Stimulated activated CD4-positive, alpha-beta T cell treated with anti-CD3 and anti-CD28 coated beads, Interleukin-4, amount 100 ng/mL, for 48 hours (primary cell): ENCODE measurements around the gene CTSF.
"Not testable (repeated sequence)": the region's sequence is repeated elsewhere in the genome, so short reads cannot be mapped to it uniquely, and the experiment has no call there.

Source experiments
- DNase-seq, 2 donors: peaks; one replicate each; pipeline ENCODE4 v3.0.0-alpha.2; 2020; ENCODE audit warnings: low read depth in 2 of 2

Gene CTSF

DNA sequence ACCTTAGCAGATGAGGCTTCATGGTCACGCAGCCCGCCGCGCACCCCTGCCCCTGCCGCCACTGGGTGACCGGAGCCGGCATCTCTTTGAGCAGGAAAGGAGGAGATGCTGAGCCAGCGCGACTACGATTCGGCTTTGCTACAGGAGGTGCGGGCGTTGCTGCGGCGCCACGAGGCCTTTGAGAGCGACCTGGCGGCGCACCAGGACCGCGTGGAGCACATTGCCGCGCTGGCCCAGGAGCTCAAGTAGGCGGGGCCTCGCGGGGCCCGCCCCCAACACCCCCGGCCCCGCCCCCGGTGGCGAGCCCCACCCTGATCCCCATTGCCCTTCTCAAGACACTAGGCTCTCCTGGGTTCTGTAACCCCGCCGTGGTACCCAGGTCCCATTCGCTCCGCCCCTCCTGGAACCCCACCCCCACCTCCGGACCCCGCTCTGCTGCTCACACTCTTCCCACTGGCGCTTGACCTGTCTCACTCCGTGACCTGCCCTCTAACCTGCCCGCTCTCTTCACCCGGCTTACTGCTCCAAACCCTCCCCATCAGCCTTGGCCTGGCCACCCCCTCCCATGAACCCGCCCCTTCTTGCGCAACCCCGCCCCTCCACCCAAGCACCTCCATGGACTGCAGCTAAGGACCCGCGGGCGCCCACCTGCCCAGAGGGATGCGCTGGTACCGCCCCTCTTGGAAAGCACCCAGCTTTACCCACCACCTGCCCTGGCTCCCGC is 9.1 kb downstream of the CTSF start:
- DNase-seq: peak in 1 of 2 donors; percentile 24

DNA sequence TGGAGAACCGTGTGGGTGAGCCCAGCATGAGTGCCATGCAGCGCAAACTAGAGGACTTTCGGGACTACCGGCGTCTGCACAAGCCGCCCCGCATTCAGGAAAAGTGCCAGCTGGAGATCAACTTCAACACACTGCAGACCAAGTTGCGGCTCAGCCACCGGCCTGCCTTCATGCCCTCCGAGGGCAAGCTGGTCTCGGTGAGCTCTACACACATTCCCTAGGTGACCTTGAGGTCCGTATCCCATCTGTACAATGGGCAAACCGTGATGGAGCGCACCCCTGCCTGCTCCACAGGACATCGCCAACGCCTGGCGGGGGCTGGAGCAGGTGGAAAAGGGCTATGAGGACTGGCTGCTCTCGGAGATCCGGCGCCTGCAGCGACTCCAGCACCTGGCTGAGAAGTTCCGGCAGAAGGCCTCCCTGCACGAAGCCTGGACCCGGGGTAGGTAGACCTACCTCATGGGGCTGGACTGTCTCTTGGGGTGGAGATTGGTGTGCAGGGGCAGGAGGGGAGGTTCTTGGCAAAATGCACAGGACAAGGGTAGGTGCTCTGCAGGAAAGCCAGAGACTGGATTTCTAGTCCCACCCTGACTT is 10.6 kb downstream of the CTSF start:
- DNase-seq: no peak

- no peak for DNase-seq
Observed at GRCh38 chr11:66556086-66556485, 12.3 kb downstream of the CTSF start.

DNA sequence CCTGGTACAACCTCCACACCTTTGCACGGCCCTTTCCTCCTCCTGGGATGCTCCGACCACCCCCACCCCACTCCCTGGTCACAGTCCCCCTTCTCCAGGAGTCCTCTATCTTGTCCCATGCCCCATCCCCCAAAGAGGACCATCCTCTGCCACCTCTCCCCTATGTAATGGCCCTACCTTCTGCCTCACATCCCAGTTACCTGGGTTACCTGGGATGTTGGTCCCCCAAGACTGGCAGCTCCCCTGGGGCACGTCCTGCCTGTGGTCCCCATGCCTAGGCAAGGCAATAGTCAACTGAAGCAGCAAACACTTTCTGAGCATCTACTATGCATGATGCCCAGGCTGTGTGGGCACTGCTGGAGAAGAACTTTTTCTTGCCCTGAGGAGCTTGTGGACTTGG is 13.0 kb downstream of the CTSF start:
- DNase-seq: no peak

DNA sequence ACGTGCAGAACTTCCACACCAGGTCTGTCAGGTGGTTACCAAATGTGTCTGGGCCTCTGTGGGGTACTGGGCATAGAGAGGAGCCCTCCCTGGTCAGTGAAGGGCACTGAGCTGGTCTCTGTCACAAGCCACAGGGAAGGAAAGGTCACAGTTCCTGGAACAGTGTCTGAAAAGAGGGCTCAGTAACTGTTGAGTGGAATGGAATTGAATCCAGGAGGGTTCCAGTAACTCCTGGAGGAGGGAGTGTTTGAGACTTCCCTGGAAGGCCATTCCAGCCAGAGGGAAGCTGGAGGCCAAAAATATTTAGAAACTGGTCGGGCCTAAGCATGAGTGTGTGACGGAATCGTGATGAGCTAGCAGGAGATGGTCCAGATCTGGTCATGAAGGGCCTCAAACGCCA is 13.8 kb downstream of the CTSF start:
- DNase-seq: no peak

DNA sequence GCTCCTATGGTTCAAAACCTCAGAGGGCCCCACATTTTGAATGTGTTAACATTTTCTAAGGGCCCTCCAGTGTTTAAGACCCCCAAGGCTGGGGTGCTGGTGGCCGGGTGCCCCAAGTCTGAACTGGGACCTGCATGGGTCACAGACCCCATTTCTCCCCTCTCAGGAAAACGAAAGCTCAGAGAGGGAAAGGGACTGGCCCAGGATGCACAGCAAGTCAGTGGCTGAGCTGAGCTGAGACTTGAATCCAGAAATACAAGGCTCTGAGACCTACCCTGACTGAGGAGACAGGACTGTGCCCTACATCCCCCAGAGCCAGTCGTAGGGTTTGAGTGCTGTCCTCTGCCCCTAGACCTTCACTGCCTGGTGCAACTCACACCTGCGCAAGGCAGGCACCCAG is 17.5 kb downstream of the CTSF start:
- DNase-seq: no peak

- DNase-seq: no peak
Observed at GRCh38 chr11:66549696-66550095, 18.7 kb downstream of the CTSF start.

GRCh38 chr11:66548774-66549630 is 19.4 kb downstream of the CTSF start:
- DNase-seq: no peak

DNA sequence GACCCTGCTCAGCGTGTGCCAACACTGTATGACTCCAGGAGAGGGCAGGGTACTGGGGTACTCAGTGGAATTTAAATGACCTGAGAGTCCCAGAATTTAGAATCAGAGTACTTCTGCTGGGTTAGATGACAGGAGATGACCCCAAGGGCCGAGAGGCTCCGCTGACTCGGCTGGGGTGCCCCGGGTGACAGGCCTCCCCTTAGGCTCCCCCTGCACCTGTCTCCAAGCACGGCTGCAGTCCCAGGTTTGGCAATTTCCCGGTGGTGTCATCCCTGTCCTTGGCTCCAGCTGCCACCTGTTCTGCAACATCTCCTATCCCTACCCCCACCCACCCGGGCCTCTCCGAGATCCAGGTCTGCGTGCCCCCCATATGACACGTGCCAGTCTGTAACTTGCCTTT is 20.4 kb downstream of the CTSF start:
- no peak for DNase-seq

DNA sequence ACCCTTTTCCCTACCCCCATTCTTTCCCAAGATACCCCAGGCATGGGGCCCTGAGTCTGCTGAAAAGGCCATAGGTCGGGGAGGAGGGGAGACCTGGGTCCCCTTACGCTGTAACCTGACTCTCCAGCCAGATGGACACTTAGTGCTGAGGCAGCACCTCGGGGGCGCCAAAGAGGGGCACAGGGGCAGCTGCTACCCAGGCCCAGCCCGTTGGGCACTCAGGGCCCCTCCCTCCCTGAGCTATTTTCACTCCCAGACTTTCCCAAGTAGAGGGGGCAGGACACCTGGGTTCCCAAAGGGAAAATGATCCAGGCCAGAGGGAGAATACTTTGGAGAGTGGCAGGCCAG is 20.8 kb downstream of the CTSF start:
- DNase-seq: no peak

- no peak for DNase-seq
Observed at GRCh38 chr11:66546966-66547661, 21.3 kb downstream of the CTSF start.

- DNase-seq: peak; percentile 6 to 16
Observed at GRCh38 chr11:66546368-66546965, 21.9 kb downstream of the CTSF start, which contains the start of gene ACTN3. Gene ACTN3, plus strand, starts transcription at chr11:66546903. Its CDS starts 35 bp downstream, at chr11:66546938.

GRCh38 chr11:66545701-66546367 is 22.6 kb downstream of the CTSF start, which contains the start of gene ZDHHC24:
Gene ZDHHC24, minus strand, starts transcription at chr11:66546048. Its CDS starts 45 bp downstream, at chr11:66546003.
- peak; percentile 86 to 94 for DNase-seq

- not testable (repeated sequence) for DNase-seq
Observed at GRCh38 chr11:66544952-66545351, 23.5 kb downstream of the CTSF start.

- DNase-seq: peak; percentile 18 to 40
Observed at GRCh38 chr11:66543263-66544107, 24.9 kb downstream of the CTSF start.

GRCh38 chr11:66542362-66542761 is 26.0 kb downstream of the CTSF start:
- no peak for DNase-seq

- DNase-seq: no peak
Observed at GRCh38 chr11:66541892-66542291, 26.5 kb downstream of the CTSF start.

DNA sequence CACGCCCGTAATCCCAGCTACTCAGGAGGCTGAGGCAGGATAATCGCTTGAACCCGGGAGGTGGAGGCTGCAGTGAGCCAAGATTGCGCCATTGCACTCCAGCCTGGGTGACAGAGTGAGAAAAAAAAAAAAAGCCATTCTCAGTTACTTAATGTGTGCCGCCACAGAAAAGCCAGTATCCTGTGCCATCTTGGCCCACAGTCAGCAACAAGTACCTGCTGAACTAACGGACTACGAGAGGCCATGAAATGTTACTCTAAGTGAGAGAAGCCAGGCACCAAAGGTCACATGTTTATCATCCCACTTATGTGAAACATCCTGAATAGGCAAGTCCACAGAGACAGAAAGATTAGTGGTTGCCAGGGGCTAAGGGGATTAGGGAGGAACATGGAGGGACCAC is 27.8 kb downstream of the CTSF start:
- DNase-seq: not testable (repeated sequence)

DNA sequence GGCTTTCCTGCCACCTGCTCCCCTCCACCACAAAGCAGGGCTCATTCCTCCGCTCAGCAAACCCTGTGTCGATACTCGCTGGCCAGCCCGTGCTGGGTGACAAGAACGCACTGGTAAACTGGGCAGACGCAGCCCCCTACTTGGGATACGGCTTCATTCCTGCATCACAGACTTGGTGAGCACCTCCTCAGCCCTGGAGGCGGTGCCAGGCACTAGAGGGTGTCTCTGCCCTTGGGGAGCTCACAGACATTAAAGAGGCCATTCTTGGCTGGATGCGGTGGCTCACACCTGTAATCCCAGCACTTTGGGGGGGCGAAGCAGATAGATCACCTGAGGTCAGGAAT is 28.6 kb downstream of the CTSF start:
- DNase-seq: no peak
